Measurements from ENCODE around the gene MFSD12. TPM values are rescaled to one million over a fixed set of nuclear protein-coding genes. Genes with fewer than 3 reads are reported as not detected.

The MFSD12 gene
- total RNA-seq, 1 experiment from 2014 or later = 131 TPM

DNA sequence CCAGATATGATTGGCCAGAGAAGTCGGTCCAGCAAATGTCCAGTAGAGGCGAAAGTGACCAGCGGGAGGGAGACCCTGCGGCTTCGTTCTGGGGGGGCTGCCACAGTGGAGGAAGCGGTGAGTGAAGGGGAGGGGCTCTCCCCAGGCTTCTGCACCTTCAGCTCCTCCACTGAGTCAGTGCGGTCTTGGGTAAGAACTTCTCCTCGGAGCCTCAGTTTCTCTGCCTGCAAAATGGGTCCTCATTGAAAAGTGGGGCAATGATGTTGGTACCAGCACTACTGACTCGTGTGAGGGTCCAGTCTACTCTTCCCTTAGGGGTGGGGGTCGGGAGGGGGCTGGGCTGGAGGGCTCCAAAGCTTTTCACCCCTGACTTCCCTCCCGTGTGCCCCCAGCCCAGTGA, 32.1 kb upstream of the MFSD12 start:
- no peaks in the 10 kb centered on the region for H3K9me2 ChIP-seq (ENCODE audit: insufficient read depth)
- TF ChIP-seq EZH2 (IDR thresholded peaks at IDR 0.05) = no peak
- TF ChIP-seq POLR2AphosphoS5 (IDR thresholded peaks at IDR 0.05; ENCODE audit: low read depth, low read length) = no peak
- no peak for TF ChIP-seq EZH2phosphoT487 (IDR thresholded peaks at IDR 0.05; ENCODE audit: borderline replicate concordance)
- no peak for TF ChIP-seq RAD21 (IDR thresholded peaks at IDR 0.05; ENCODE audit: low read depth)
- TF ChIP-seq, protein P1, sequence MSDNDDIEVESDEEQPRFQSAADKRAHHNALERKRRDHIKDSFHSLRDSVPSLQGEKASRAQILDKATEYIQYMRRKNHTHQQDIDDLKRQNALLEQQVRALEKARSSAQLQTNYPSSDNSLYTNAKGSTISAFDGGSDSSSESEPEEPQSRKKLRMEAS (IDR thresholded peaks at IDR 0.05) = no peak
- TF ChIP-seq CEBPB (IDR thresholded peaks at IDR 0.05; ENCODE audit: low read depth) = no peak
- TF ChIP-seq, protein P2, sequence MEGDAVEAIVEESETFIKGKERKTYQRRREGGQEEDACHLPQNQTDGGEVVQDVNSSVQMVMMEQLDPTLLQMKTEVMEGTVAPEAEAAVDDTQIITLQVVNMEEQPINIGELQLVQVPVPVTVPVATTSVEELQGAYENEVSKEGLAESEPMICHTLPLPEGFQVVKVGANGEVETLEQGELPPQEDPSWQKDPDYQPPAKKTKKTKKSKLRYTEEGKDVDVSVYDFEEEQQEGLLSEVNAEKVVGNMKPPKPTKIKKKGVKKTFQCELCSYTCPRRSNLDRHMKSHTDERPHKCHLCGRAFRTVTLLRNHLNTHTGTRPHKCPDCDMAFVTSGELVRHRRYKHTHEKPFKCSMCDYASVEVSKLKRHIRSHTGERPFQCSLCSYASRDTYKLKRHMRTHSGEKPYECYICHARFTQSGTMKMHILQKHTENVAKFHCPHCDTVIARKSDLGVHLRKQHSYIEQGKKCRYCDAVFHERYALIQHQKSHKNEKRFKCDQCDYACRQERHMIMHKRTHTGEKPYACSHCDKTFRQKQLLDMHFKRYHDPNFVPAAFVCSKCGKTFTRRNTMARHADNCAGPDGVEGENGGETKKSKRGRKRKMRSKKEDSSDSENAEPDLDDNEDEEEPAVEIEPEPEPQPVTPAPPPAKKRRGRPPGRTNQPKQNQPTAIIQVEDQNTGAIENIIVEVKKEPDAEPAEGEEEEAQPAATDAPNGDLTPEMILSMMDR (IDR thresholded peaks at IDR 0.05 in 2 of 3, conservative IDR thresholded peaks at IDR 0.05 in 1 of 3; ENCODE audit: borderline replicate concordance in 1 of 3, insufficient read depth in 1 of 3, low read depth in 2 of 3, low read length in 2 of 3) = no peak
- TF ChIP-seq TCF7L2 (IDR thresholded peaks at IDR 0.05; ENCODE audit: borderline replicate concordance, extremely low read depth, insufficient read depth, insufficient read length) = no peak
- no peak for TF ChIP-seq ZFX (IDR thresholded peaks at IDR 0.05)
- no peak for TF ChIP-seq ZNF274 (IDR thresholded peaks at IDR 0.05; ENCODE audit: low read depth, low read length)
- no peak for TF ChIP-seq POLR2A (IDR thresholded peaks at IDR 0.05; ENCODE audit: borderline replicate concordance, extremely low read depth, insufficient read depth, insufficient read length)
- TF ChIP-seq ELF1 (IDR thresholded peaks at IDR 0.05; ENCODE audit: borderline replicate concordance, low read depth) = no peak
- TF ChIP-seq JUND (IDR thresholded peaks at IDR 0.05) = no peak
- TF ChIP-seq SRF (IDR thresholded peaks at IDR 0.05; ENCODE audit: low read depth) = no peak
- TF ChIP-seq SIN3A (IDR thresholded peaks at IDR 0.05; ENCODE audit: low read depth) = no peak
- no peak for TF ChIP-seq EGR1 (IDR thresholded peaks at IDR 0.05; ENCODE audit: low read depth)
- ATAC-seq = no peak
- H3K4me1 ChIP-seq (ENCODE audit: control insufficient read depth in 1 of 2, insufficient read depth in 2 of 2, low read length in 2 of 2) = peaks cover 0 to 5% of the 10 kb centered on the region in 2 experiments; a peak in 1 of 4 replicates
- H3K9ac ChIP-seq (ENCODE audit: low read length) = no peak overlapping the region
- POLR2A ChIA-PET = no interaction called here
- DNase-seq (ENCODE audit: low read depth, low spot score) = no peak
- no peak overlapping the region for H3K27ac ChIP-seq (ENCODE audit: low read depth, low read length)
- BruUV-seq (replicated peaks) = no TSS peak
- H4K20me1 ChIP-seq (ENCODE audit: insufficient read depth) = no peaks in the 10 kb centered on the region
- no peak overlapping the region for H2AFZ ChIP-seq (ENCODE audit: low read depth, low read length, poor library complexity, severe bottlenecking)
- intact Hi-C loops (cut with micrococcal nuclease) = no loop called here
- H3K9me3 ChIP-seq (ENCODE audit: control insufficient read depth in 1 of 2, insufficient read depth in 1 of 2, low read depth in 1 of 2, low read length in 2 of 2) = no peaks in the 10 kb centered on the region
- H3K4me2 ChIP-seq (ENCODE audit: low read length) = no peak overlapping the region
- no peaks in the 10 kb centered on the region for H3K79me2 ChIP-seq (ENCODE audit: insufficient read depth, low read length)
- H3K4me3 ChIP-seq (replicated peaks in 1 of 2; ENCODE audit: low read depth in 1 of 2, low read length in 2 of 2) = no peak overlapping the region
- no peaks in the 10 kb centered on the region for H3K27me3 ChIP-seq (ENCODE audit: insufficient read depth, low read length)
- RAD21 ChIA-PET (ENCODE audit: low non-redundant PET in 1 of 2, low total read pairs in 2 of 2, uncharacterized antibody in 2 of 2, unreplicated experiment in 2 of 2) = no interaction called here
- CTCF ChIA-PET = no interaction called here
- H3K36me3 ChIP-seq (ENCODE audit: control insufficient read depth in 1 of 2, insufficient read depth in 2 of 2, low read length in 2 of 2) = no peaks in the 10 kb centered on the region
